Activated CD4-positive, alpha-beta T cell treated with anti-CD3 and anti-CD28 coated beads, Interleukin-2, Interleukin-6, amounts not matched to agents 100 ng/mL and 50 ng/mL, durations not matched to agents 16 hours and 8 hours (primary cell): ENCODE results near the gene ZBTB20.
"Not testable (repeated sequence)": the region's sequence is repeated elsewhere in the genome, so short reads cannot be mapped to it uniquely, and the experiment has no call there.

Experiments used
- DNase-seq: peaks from one replicate; pipeline ENCODE4 v3.0.0-alpha.2; 2020

Gene ZBTB20

DNA sequence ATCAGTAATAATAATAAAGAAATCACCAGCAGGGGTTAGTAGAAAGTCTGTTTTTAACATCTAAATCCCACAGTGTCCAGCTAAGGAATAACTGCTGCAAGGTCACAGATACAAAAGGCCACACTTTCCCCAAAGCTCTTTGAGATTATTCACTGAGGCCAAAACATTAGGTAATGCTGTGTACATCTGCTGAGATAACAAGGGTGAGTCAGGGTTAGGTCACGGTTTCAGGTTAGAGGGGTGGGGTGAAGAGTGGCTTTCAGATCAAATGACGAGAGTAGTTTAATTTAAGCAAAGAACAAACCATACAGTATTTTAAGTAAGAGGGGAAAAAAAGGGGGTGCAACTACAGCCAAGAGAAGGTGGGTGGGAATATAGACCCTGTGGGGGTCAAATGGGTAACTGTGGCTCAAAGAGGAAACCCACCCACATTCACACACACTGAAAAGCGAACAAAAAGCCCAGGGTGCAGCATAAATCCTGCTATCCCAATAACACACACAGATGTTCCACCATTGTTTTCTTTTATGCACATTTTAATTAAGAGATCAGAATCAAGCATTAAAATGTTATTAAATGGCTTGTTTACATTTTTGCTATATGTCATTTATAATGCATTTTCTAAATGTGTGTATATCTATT is 440.4 kb downstream of the ZBTB20 start:
- DNase-seq, result peak; percentile 15

DNA sequence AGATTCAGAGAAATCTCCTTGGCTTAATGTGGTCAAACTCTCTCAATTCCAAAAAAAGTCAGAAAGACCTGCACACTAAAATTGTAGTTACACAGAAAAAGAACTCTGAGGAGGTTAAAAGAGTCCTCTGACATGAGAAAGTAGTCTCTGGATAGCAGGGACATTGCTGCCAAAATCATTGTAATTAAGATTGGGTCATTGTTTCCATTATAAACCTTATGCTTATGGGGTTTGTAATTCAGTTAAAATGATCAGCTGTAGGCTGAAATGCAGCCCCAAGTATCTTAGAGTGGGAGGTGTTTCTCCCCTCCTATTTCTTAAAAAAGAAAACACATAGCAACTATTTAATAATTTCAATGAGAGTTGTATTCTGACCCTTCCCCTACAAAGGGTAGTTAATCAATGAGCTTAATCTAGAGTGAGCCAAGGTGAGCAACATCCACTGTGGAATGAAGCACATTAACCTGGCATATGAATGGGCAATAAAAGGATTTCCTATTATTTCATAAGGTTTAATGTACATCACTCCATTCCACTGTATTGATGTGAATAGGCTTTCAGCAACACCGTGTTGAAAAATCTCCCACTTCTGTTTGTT is 446.4 kb downstream of the ZBTB20 start:
- DNase-seq, result no peak

DNA sequence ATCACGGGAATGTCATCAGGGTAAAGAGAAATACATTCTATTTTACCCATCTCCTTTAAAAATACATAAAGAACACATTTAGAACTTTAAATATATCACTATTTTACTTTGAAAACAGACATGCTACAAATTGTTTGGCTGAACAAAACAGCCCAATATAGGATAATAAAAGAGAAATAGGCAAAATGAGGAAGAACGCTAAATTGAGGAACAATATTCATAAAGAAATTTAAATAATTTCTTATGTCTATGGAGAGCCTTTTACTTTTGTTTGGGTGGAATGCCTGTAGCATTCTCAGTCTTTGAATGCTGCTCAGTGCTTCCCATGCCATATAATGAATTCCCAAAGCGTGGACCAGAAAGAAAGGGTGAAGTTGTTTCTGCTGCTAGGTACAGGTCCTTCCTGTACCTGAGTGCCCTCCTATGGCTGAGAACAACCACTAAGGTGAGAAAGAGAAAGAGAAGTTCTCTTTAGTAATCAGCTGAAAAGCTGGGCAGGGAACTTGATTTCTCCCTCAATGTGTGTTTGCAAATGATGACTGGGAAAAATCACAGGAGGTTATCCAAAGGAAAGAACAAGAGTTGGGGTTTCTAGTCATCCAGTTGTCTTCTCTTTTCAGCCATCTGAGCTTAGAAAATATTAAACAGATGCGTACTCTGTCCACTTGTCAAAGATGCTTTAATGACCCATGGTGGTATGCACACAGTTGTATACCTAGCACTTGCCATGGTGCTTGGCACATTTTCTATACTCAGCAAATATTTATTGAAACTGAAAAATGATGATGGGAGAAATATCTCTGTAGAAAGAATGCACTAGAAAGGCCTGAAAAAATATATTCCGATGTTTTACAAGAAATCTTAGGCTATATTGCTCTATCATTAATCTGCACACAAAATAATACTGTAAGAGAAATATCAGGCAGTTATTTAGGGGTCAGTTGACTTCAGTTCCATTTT is 448.7 kb downstream of the ZBTB20 start:
- no peak for DNase-seq

DNA sequence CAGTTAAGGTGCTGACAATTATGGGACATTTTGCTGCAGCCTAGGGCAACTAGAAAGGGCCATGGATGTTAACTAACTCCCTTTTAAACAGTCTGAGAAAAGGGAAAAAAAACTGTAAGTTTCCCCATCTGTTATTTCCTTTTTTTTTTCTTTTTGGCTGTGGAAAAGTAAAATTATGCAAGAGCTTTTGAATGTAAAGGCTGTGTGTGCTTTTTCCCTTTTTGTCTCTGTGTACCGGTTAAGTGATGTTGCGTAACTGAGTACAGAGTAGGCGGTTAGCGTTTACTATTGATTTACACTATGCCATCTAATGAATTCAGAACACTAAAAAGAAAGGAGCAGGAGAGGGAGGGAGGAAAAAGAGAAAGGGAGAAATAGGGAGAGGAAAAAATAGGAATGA is 449.7 kb downstream of the ZBTB20 start:
- no peak for DNase-seq

DNA sequence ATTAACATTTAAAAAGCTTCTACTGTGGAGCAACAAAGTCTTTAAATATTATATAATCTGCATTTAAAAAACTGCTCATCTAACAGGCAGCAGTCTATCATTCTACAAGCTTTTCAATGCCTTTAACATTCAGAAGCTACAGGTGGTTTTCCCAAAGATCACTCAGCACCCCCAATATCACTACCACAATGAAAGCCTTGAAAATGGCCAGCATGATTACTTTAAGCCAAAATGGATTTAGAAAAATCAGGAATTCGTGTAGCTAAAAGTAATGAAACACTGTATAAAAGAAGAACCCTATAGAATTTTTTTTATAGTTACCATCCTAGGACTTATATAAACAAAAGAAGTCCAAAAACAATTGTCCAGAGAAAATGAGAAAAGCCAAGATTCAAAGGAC is 452.8 kb downstream of the ZBTB20 start:
- DNase-seq, result no peak

DNA sequence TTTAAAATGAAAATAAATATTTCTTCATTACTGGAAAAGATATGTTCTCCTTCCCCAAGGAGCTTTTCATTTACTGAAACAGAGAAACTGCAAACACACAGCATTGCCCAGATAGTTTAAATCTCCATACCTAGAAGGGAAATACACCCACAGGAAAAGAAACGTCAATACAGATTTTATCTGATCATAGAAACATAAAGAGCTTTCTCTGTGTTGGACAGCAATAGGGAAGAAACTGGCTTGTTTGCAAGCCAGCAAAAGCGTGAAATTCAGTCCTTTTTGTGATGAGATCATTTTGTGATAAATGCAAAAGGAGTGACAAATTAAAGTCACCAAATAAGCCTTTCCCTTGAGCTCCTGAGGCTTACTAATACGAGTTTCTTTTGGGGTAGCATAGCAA is 455.2 kb downstream of the ZBTB20 start:
- DNase-seq, result no peak

DNA sequence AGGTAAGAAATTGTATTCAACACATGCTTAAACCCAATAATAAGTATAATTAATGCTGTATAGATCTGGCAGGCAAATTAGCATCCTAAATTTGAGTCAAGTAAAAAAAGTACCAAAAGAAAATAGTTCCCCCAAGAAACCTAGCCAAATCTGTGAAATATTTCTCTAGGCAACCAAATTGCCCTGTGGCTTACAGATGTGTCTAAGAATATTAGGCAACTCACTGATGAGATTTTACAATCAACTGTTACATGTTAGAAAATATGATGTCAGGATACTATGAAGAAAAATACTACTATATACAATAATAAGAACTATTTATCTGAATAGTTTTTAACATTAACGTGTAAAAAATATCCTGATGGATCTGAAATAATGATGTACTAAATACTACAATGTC is 456.2 kb downstream of the ZBTB20 start:
- DNase-seq, result no peak

DNA sequence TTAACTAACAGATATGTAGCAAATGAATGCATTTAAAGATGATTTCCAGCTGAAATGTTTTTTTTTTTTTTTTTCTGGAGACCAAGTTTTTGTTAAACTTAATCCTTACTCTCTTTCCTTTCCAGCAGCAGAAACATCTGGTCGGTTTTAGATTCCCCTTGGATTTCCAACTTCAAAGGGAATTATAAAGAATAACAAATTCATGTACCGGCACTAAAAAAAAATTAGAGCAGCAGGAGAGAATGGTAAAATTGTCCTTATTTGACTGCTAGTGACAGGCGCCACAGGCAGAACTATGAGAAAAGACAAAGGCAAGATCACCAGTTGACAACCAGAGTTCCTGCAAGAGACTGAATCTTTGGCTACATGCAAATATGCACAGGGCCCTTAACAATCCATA is 459.9 kb downstream of the ZBTB20 start:
- no peak for DNase-seq

DNA sequence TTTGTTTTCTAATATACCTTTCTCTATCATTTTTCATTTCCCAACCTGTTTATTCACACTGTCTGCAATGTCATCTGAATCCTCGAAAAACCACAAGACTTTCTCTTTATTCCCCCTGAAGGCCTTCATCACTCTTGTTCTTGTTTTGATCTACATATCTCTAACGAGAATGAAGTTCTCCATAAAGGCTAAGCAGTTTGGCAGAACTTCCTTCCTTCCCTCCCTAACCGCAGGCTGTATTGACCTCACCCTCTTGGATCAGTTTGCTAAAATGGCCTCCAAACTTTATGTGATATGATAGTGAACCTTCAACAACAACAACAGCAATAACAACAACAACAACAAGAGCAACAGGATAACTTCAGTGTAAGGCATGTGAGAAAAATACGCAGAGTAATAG is 460.5 kb downstream of the ZBTB20 start:
- no peak for DNase-seq

DNA sequence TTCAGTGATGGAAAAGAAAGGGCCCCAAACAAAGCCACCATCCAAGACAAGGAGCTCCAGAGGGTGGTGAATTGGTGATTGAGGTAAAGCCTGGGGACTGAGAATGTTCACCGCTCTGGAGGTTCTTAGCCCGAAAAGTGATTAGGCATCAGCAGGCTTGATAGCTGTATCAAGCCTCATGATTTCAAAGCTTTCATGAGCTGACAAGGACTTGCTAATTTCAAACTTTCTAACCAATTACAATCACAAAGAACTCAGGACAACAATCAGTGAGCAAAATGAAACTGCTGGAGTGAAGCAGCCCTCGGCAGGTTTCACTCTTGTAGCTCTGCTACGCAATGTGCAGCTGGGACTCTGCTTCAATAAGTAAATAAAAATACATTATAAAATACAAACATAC is 461.9 kb downstream of the ZBTB20 start:
- DNase-seq, result no peak

DNA sequence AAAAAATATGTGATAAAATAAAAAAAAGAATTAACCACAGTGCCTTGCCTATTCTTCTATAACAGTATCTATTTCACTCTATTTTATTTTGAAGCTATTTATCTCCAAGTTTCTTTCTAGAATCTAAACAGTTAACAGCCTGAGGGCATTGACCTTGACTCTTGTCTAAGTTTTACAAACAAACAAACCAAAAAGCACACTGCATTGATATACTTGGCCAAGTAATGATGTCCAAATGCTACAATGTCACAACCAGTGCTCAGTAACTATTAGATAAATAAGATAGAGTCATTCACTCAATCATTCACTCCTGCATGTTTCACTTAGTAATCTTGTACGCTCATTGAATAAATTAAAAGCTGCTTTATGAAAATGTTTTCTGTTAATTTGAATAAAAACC is 466.8 kb downstream of the ZBTB20 start:
- DNase-seq, result no peak

DNA sequence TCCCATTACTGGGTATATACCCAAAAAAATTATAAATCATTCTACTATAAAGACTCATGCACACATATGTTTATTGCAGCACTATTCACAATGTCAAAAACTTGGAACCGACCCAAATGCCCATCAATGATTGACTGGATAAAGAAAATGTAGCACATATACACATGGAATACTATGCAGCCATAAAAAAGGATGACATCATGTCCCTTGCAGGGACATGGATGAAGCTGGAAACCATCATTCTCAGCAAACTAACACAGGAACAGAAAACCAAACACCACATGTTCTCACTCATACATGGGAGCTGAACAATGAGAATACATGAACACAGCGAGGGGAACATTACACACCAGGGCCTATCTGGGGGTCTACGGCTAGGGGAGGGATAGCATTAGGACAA is 467.3 kb downstream of the ZBTB20 start:
- not testable (repeated sequence) for DNase-seq

DNA sequence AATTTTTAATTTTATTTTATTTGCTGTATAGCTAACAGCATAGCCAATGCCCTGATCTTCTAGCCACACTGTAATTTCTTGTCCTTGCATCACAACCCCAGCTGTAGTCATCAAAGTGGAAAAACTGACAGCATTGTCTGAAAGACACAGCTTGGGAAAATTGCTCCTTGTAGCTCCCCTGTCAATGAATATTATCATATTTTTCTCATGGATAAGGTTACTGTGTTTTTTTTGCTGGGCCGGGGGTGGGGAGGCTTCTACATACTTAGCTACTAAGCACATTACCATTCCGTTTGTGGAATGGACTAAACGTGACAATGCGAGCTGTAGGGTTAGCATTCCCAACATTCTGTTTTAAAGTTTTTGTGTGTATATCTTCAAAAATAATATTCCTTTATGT is 472.0 kb downstream of the ZBTB20 start:
- DNase-seq, result no peak

DNA sequence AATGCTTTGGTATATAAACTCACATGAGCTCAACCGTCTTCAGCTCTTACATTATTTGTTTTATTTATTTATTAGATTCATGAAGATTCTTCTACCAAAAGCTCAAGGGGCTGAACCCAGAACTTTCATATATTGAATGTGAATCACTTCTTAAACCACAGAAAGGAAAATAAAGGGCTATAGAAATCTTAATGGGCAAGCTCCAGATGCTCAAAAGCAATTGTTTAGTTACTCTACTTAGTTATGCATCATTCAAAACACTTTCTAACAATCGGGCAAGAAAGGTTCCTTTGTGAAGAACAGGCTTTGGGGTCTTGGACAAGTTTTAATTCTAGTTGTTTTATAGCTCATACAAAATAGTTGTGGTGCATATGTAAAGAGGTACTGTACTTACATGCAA is 473.1 kb downstream of the ZBTB20 start:
- no peak for DNase-seq

DNA sequence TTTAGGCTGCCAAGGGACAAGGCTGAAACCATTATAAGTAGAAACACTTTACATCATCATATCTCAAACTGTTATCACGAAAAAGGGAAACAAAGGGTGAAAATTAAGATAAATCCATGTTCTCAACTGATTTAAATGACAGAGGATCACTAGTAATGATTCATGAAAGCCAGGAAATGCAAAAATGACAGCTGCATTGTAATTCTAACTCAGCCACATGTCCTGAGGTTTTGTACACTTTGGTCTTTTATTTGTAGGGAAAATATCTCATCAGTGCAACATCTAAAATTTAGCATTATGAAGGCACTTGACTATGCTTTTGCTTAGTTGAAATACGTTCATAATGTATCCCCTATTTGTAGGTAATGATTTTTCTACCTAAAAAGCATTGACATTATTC is 473.6 kb downstream of the ZBTB20 start:
- DNase-seq, result no peak

DNA sequence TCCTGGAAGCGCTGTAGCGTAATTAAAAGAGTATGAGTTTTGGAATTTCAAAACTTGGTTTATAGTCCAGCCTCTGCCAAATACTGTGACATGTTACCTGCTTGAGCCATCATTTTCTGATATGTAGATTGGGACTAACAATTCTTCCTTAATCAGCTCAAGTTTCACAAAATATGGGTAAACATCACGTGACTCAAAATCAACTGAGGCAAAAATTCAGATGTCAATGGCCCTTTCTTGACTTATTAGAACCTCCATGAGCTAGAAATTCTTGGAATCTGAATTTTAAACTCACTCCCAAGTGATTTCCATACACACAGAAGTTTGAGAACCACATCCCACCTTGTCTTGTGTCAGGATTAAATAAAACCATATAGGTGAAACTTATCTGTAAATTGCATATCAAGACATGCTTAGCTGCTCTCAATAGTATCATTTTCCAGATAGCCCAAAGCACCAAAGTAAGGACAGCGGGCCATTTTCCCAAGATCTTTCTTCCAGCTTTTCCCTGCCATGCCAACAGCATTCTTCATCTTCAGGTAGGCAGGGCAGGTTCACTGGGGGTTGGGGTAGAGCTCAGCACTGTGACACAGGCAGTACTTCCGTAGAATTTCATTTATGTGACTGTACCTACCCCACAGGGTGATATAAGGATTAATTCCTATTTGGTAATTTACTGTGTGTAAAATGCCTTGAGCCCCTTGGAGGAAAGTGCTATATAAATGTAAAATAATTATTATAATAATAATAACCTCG is 474.2 kb downstream of the ZBTB20 start:
- no peak for DNase-seq

DNA sequence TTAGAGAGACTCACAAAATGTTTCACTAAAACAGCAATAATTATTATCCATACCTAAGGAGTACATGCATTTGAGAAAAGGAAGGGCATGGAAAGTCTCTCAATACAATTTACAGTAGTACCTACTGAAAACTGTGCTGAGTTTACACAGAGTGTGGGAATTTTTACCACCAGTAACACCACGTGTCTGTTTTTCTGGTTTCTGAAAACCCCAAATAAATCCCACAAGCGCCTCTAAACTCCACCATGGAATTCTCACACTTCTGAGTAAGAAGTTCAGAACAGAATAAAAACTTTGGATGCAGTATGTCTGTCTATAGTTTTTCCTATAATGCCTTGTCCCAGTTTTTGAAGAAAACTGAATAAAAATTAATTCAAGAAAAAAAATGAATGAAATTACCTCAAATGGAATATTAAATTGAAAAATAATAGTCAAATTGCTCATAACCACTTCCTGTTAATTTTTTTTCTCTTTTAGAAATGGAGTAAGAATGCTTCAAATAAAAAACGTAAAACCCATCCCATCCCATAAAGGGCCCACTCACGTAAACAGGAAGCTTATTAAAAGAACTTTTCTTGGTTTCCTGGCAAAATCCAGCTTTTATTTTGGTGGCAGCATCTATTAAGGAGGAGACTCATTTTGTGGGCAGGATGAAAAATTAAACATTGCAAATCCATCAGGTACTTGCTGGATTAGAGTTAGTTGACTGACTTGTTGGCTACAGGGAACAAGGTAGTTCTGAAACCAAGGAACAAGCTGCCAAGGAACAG is 475.2 kb downstream of the ZBTB20 start:
- no peak for DNase-seq

DNA sequence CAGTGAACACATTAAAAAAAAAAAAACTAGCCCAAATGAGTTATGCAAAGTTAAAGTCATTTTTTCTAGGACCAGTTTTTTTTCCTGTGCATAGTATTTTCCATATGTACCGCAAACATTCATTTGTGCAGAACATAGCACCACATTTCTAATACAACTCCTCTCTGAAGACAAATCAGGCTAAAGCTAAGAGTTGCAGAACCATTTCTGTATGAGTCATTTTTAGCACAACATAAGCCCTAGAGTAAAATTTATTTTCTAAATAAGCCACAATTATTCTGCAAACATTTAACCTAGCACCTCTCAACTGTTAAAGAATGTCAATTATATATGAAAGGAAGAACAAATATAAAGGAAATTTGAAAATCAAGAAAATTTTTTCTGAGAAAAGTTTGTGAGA is 477.5 kb downstream of the ZBTB20 start:
- DNase-seq, result no peak

DNA sequence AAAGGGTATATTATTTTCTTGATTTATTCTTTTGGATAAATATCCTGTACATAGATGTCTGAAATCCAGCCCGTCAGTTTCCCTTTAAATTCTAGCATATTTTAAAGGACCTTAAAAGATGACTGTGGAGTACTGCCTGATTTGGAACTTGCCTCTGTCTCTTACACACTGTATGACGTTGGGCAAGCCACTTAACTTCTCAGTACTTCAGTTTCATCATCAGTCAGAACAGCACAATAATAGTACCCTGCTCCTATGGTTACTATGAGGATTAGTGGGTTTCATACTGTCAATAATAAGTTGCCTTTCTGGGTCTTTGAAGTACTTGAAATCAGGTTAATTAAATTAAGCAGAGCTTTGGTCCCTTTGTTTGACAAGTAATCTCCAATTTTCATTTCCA is 479.0 kb downstream of the ZBTB20 start:
- no peak for DNase-seq

DNA sequence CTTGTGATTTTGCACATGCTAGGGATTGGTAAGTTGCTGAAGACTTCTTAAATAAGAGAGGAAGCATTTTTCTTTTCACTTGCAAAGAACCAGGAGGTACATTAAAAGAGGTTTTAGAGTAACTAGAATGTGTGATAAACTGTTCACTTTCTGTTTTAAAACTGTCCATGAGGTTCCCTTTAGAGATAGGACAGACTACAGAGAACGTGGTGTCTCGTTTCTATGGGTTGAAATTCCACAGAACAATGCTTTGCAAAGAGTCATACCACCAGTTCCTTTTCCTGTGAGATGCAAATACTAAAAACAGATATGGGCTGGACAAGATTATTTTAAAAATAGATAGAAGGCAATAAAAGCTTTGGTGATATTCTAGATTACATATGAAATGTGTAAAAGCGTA is 480.5 kb downstream of the ZBTB20 start:
- no peak for DNase-seq

DNA sequence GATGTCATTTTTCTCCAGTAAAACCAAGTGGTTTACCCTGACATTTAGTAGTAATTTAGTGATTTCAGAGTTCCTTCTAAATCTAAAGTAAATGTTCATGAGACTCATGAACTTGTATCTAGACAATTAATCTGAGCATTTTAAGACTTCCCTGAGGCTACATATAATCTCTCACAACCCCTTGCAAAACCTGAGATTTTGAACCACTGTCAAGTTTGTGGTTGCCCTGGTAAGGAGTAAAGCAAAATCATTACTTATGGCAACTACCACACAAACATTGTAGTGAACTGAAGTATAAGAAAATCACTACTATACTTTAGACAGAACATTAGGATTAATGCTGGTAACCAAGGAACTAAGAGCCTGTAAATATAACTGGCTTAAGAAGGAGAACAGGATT is 483.1 kb downstream of the ZBTB20 start:
- no peak for DNase-seq

DNA sequence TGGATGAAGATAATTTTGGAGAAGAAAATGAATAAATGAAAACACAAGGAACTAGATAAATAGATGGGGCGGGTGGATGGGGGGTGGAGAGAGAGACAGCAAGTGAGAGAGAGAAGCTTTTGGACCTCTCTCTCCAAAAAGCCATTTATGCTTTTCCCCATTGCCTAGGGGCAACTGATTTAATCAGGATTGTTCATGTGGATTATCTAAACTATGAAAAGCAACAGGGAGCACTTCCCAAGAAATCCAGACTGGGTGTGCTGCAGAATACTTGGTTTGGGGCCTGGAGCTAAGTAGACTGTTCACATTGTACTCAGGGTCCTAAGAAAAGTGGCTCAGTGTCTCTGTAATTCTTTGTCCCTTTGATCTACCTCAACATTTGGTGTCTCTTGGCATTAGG is 486.3 kb downstream of the ZBTB20 start:
- no peak for DNase-seq

DNA sequence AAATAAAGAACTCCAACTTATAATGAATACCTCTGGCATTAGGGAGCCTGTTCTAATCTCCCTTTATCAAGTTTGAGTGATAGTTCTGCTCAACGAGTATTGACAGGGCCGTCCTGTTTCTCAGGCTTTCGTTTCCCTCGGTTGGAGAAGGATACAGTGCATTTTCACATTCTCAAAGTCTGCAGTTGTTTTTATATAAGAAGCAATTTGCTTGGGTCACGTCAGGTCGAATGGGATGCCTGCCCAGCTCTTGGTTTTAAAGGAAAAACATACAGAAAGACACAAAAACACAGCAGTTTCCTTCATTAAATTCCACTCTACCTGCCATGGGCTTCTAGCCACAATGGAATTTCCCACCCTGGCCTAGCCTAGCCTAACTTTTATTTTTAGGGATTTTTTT is 487.0 kb downstream of the ZBTB20 start:
- DNase-seq, result no peak
